Measurements from ENCODE around the gene CMTM6. TPM values are rescaled to one million over a fixed set of nuclear protein-coding genes. Genes with fewer than 3 reads are reported as not detected.

Gene CMTM6
- total and polyA plus RNA-seq, 10 of the 15 experiments (the other 5 are each of a cell fraction or from before 2014, with no cell fraction given): 27.1 to 97.3 (median 61.4) TPM

DNA sequence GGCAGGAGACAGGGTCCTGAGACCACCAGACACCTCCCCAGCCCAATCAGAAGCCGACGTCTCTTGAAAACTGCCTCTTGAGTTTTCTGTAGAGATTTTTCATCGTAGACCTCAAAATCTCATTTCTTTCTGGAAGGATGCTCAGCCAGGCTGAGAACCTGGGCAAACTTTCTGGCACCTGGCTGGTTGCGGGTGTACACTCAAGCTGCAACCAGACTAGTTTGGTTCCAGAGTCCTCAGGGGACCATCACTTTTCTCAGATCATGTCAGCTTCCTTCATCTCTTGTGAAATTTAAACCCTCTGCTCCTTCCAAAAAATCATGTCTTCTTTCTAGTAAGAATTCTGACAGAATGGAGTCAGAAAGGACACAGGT is 65.8 kb downstream of the CMTM6 start (continued):
- TF ChIP-seq, protein P1, sequence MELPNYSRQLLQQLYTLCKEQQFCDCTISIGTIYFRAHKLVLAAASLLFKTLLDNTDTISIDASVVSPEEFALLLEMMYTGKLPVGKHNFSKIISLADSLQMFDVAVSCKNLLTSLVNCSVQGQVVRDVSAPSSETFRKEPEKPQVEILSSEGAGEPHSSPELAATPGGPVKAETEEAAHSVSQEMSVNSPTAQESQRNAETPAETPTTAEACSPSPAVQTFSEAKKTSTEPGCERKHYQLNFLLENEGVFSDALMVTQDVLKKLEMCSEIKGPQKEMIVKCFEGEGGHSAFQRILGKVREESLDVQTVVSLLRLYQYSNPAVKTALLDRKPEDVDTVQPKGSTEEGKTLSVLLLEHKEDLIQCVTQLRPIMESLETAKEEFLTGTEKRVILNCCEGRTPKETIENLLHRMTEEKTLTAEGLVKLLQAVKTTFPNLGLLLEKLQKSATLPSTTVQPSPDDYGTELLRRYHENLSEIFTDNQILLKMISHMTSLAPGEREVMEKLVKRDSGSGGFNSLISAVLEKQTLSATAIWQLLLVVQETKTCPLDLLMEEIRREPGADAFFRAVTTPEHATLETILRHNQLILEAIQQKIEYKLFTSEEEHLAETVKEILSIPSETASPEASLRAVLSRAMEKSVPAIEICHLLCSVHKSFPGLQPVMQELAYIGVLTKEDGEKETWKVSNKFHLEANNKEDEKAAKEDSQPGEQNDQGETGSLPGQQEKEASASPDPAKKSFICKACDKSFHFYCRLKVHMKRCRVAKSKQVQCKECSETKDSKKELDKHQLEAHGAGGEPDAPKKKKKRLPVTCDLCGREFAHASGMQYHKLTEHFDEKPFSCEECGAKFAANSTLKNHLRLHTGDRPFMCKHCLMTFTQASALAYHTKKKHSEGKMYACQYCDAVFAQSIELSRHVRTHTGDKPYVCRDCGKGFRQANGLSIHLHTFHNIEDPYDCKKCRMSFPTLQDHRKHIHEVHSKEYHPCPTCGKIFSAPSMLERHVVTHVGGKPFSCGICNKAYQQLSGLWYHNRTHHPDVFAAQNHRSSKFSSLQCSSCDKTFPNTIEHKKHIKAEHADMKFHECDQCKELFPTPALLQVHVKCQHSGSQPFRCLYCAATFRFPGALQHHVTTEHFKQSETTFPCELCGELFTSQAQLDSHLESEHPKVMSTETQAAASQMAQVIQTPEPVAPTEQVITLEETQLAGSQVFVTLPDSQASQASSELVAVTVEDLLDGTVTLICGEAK (IDR thresholded peaks at IDR 0.05; ENCODE audit: borderline replicate concordance): no peak
- no peak for TF ChIP-seq MXI1 (IDR thresholded peaks at IDR 0.05; ENCODE audit: low read depth, low read length)
- no peak for TF ChIP-seq POLR2AphosphoS5 (IDR thresholded peaks at IDR 0.05; ENCODE audit: low read length)
- peak; percentile 65; the same call in 1 of the 2 replicates for TF ChIP-seq PAX5 (IDR thresholded peaks at IDR 0.05; ENCODE audit: borderline replicate concordance, low read depth, low read length)
- peak; percentile 79 for TF ChIP-seq BCL11A (IDR thresholded peaks at IDR 0.05; ENCODE audit: low read depth, low read length)
- TF ChIP-seq CREM (IDR thresholded peaks at IDR 0.05; ENCODE audit: low read depth): peak; percentile 42; the same call in 1 of the 2 replicates
- no peak for TF ChIP-seq NRF1 (conservative IDR thresholded peaks at IDR 0.05; ENCODE audit: low read depth, low read length)
- no peak for TF ChIP-seq ATF7 (IDR thresholded peaks at IDR 0.05; ENCODE audit: low read depth)
- no peak for TF ChIP-seq ESRRA (IDR thresholded peaks at IDR 0.05; ENCODE audit: low read length)
- TF ChIP-seq, protein P2, sequence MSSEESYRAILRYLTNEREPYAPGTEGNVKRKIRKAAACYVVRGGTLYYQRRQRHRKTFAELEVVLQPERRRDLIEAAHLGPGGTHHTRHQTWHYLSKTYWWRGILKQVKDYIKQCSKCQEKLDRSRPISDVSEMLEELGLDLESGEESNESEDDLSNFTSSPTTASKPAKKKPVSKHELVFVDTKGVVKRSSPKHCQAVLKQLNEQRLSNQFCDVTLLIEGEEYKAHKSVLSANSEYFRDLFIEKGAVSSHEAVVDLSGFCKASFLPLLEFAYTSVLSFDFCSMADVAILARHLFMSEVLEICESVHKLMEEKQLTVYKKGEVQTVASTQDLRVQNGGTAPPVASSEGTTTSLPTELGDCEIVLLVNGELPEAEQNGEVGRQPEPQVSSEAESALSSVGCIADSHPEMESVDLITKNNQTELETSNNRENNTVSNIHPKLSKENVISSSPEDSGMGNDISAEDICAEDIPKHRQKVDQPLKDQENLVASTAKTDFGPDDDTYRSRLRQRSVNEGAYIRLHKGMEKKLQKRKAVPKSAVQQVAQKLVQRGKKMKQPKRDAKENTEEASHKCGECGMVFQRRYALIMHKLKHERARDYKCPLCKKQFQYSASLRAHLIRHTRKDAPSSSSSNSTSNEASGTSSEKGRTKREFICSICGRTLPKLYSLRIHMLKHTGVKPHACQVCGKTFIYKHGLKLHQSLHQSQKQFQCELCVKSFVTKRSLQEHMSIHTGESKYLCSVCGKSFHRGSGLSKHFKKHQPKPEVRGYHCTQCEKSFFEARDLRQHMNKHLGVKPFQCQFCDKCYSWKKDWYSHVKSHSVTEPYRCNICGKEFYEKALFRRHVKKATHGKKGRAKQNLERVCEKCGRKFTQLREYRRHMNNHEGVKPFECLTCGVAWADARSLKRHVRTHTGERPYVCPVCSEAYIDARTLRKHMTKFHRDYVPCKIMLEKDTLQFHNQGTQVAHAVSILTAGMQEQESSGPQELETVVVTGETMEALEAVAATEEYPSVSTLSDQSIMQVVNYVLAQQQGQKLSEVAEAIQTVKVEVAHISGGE (CRISPR knock-in tag; IDR thresholded peaks at IDR 0.05): no peak
- TF ChIP-seq ZNF274 (IDR thresholded peaks at IDR 0.05; ENCODE audit: insufficient read depth, insufficient read length): no peak
- TF ChIP-seq, protein P3, sequence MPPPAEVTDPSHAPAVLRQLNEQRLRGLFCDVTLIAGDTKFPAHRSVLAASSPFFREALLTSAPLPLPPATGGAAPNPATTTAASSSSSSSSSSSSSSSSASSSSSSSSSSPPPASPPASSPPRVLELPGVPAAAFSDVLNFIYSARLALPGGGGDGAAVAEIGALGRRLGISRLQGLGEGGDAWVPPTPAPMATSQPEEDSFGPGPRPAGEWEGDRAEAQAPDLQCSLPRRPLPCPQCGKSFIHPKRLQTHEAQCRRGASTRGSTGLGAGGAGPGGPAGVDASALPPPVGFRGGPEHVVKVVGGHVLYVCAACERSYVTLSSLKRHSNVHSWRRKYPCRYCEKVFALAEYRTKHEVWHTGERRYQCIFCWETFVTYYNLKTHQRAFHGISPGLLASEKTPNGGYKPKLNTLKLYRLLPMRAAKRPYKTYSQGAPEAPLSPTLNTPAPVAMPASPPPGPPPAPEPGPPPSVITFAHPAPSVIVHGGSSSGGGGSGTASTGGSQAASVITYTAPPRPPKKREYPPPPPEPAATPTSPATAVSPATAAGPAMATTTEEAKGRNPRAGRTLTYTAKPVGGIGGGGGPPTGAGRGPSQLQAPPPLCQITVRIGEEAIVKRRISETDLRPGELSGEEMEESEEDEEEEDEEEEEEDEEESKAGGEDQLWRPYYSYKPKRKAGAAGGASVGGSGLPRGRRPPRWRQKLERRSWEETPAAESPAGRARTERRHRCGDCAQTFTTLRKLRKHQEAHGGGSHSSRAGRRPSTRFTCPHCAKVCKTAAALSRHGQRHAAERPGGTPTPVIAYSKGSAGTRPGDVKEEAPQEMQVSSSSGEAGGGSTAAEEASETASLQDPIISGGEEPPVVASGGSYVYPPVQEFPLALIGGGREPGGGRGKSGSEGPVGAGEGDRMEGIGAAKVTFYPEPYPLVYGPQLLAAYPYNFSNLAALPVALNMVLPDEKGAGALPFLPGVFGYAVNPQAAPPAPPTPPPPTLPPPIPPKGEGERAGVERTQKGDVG (CRISPR knock-in tag; IDR thresholded peaks at IDR 0.05): no peak
- TF ChIP-seq MTA2 (IDR thresholded peaks at IDR 0.05; ENCODE audit: low read depth): 0 out of 2 replicates have a peak, but pooled peaks have one; percentile 60
- TF ChIP-seq RELA (IDR thresholded peaks at IDR 0.05; ENCODE audit: borderline replicate concordance, partially characterized antibody): no peak
- peak; percentile 64 for TF ChIP-seq IKZF1 (conservative IDR thresholded peaks at IDR 0.05)
- no peak for TF ChIP-seq NFYB (IDR thresholded peaks at IDR 0.05; ENCODE audit: insufficient read depth, low read depth, low read length)

Data from GM12878 (cell line).